K562 (cell line): Measurements from ENCODE around the gene PRTN3. TPM values are rescaled to one million over a fixed set of nuclear protein-coding genes. Genes with fewer than 3 reads are reported as not detected.
A peak's percentile ranks its signal among the peaks of the same experiment; 100 is the strongest.

Experiments used
- ATAC-seq: fragments of 200-7000 bp; cut with Tn5 transposase; 3 replicates; pipeline ENCODE4 v1.9.1; 2020; ENCODE audit warnings: moderate library complexity
- BruUV-seq: library from RNA; stranded (reverse); fragments of 400-500 nt; replicated peaks from 2 replicates; lab custom pipeline; 2021; lab: Mats Ljungman, UMichigan
- CTCF ChIA-PET: fragments of 300-600 bp; formaldehyde crosslinking; extraction: SDS; loops from one replicate; lab custom pipeline; 2021; ENCODE audit warnings: low intra/inter-chr PET ratio; lab: Yijun Ruan, JAX
- POLR2A ChIA-PET: fragments of 300-600, 350-650 bp; sonication (Branson Sonifier 250); formaldehyde crosslinking; extraction: SDS; loops from one replicate; lab custom pipeline; 2021; ENCODE audit warnings: antibody characterized with exemption, inconsistent platforms; lab: Yijun Ruan, JAX
- DNase-seq, 4 experiments: peaks; one replicate each; pipeline versions ENCODE4 v3.0.0 to v3.0.0-alpha.2; 2011 to 2018; ENCODE audit warnings: low spot score in 3 of 4, mixed read lengths in 3 of 4; ENCODE audit errors: extremely low read depth in 1 of 4
- FAIRE-seq: peaks from 2 replicates; lab custom pipeline; 2011; peaks lifted over from hg19 to GRCh38; lab: Jason Lieb, UNC
- H2AFZ ChIP-seq: 2 replicates; pipeline ENCODE4 v1.6.0; 2011; ENCODE audit warnings: low read depth, low read length, control low read depth, inconsistent platforms
- H3K27ac ChIP-seq: fragments of 200-600 bp; 3 replicates; pipeline ENCODE4 v1.8.0; 2011; ENCODE audit warnings: low read depth, mild to moderate bottlenecking, control low read depth, inconsistent platforms, low read length, moderate library complexity, mixed read lengths; ENCODE audit errors: extremely low read depth
- H3K27me3 ChIP-seq, 2 experiments: fragments of 300-600 bp in 1 of 2; 2 replicates in 1 of 2; 3 replicates in 1 of 2; pipeline versions ENCODE4 v1.6.0 to v1.8.0; 2011; ENCODE audit warnings: inconsistent platforms in 2 of 2, low read length in 2 of 2, mild to moderate bottlenecking in 1 of 2, mixed read lengths in 1 of 2, moderate library complexity in 1 of 2; ENCODE audit not compliant: control insufficient read depth in 2 of 2, insufficient read depth in 2 of 2
- H3K36me3 ChIP-seq: fragments of 300-600 bp; 3 replicates; pipeline ENCODE4 v1.8.0; 2011; ENCODE audit warnings: mild to moderate bottlenecking, low read length, inconsistent platforms; ENCODE audit not compliant: control insufficient read depth, insufficient read depth
- H3K4me1 ChIP-seq, 2 experiments: fragments of 200-600 bp in 1 of 2; replicated peaks in 1 of 2; 2 replicates in 1 of 2; 3 replicates in 1 of 2; pipeline versions ENCODE4 v1.5.1 to v1.8.0; 2011; ENCODE audit warnings: inconsistent platforms in 2 of 2, low read length in 2 of 2, mild to moderate bottlenecking in 1 of 2, mixed read lengths in 1 of 2, moderate library complexity in 1 of 2; ENCODE audit not compliant: control insufficient read depth in 2 of 2, insufficient read depth in 2 of 2
- H3K4me2 ChIP-seq: 2 replicates; pipeline ENCODE4 v1.6.1; 2011; ENCODE audit warnings: low read length, control low read depth, inconsistent platforms, mixed read lengths; ENCODE audit not compliant: insufficient read depth
- H3K4me3 ChIP-seq: fragments of 200-600 bp; sonication (generic), shearing (Covaris generic); 2 replicates; pipeline ENCODE4 v1.5.1; 2016; ENCODE audit warnings: control low read depth, inconsistent platforms
- H3K79me2 ChIP-seq: fragments of 200-600 bp; 3 replicates; pipeline ENCODE4 v1.8.0; 2011; ENCODE audit warnings: low read length, inconsistent platforms; ENCODE audit not compliant: control insufficient read depth, insufficient read depth
- H3K9ac ChIP-seq, 2 experiments: 2 replicates each; pipeline versions ENCODE4 v1.6.0 to v1.6.1; 2011; ENCODE audit warnings: low read depth in 2 of 2, low read length in 2 of 2, control low read depth in 1 of 2, inconsistent platforms in 1 of 2, mild to moderate bottlenecking in 1 of 2, mixed read lengths in 1 of 2; ENCODE audit not compliant: insufficient read depth in 1 of 2
- H3K9me1 ChIP-seq: one replicate; pipeline ENCODE4 v1.6.0; 2011; ENCODE audit warnings: inconsistent platforms, mild to moderate bottlenecking, low read length, moderate library complexity; ENCODE audit not compliant: control insufficient read depth, insufficient read depth
- H3K9me3 ChIP-seq: replicated peaks from 2 replicates; pipeline ENCODE4 v1.5.1; 2011; ENCODE audit warnings: low read depth, low read length, inconsistent platforms; ENCODE audit not compliant: control insufficient read depth, insufficient read depth
- H4K20me1 ChIP-seq: replicated peaks from 2 replicates; pipeline ENCODE4 v1.6.1; 2011; ENCODE audit warnings: low read length, inconsistent platforms, mixed read lengths; ENCODE audit not compliant: control insufficient read depth, insufficient read depth
- GTF2A2 ChIP-seq: IDR thresholded peaks from 2 replicates; pipeline ENCODE4 v1.6.1; 2016; ENCODE audit warnings: mild to moderate bottlenecking, missing genetic modification characterization, missing compliant biosample characterization
- PCBP1 ChIP-seq: fragments of 200-400 bp; formaldehyde crosslinking; IDR thresholded peaks from 2 replicates; pipeline ENCODE4 v1.6.1; 2018; ENCODE audit warnings: mild to moderate bottlenecking, low read depth, low read length; ENCODE audit not compliant: poor library complexity, severe bottlenecking
- POLR2G ChIP-seq: fragments of 200-400 bp; formaldehyde crosslinking; IDR thresholded peaks from 2 replicates; pipeline ENCODE4 v1.6.1; 2017; ENCODE audit warnings: low read depth, mild to moderate bottlenecking, antibody characterized with exemption, low read length, moderate library complexity
- RBFOX2 ChIP-seq: fragments of 200-400 bp; formaldehyde crosslinking; IDR thresholded peaks from 2 replicates; pipeline ENCODE4 v1.6.1; 2017; ENCODE audit warnings: low read depth, mild to moderate bottlenecking, low read length, moderate library complexity
- WGBS: fragments of 100-300 bp; shearing (Covaris generic); methylation state at CpG from one replicate; pipeline ENCODE4 v1.1.6; 2016; ENCODE audit warnings: low coverage, mixed read lengths; ENCODE audit not compliant: insufficient coverage; ENCODE audit errors: missing lambda C conversion rate; 5-methylcytosine and 5-hydroxymethylcytosine counted together
- in situ Hi-C: fragments of 300-500 bp; cut with MboI; formaldehyde crosslinking; loops from 4 replicates; pipeline ENCODE4 v1.15.0; 2018; ENCODE audit warnings: inconsistent platforms, mixed read lengths
- intact Hi-C: fragments of 100-400 bp; cut with micrococcal nuclease; formaldehyde crosslinking; loops from 2 replicates; pipeline ENCODE4 v1.14.2; 2022
- polyA plus RNA-seq, 8 experiments: library from polyadenylated mRNA; depleted of rRNA in 4 of 8; stranded (reverse) in 5 of 8; unstranded in 3 of 8; fragments of >200 nt; fragmentation: Nextera tagmentation in 2 of 8; fragmentation: Illumina TruSeq in 1 of 8; extraction: Ambion mirVana in 2 of 8; extraction: Trizol in 1 of 8; gene quantifications; 2 replicates each; pipeline versions ENCODE4 v1.2.1 to v1.2.3, GENCODE V29; 2011 to 2014; ENCODE audit warnings: inconsistent platforms in 1 of 8, missing spikeins in 1 of 8
- total RNA-seq, 7 experiments: library from RNA; depleted of rRNA in 6 of 7; stranded (reverse); fragments of >200 nt in 6 of 7; fragmentation: Illumina TruSeq in 2 of 7; extraction: Trizol in 2 of 7; gene quantifications; 2 replicates each; pipeline versions ENCODE4 v1.2.1 to v1.2.3, GENCODE V29; 2011 to 2021; ENCODE audit warnings: low replicate concordance in 1 of 7
- TF ChIP-seq, protein P1 (sequence below): IDR thresholded peaks from 2 replicates; pipeline ENCODE4 v1.6.1; 2011; ENCODE audit not compliant: insufficient read length; ENCODE audit errors: extremely low read depth
- TF ChIP-seq, protein P2 (sequence below): fragments of 450-650 bp; IDR thresholded peaks from 2 replicates; pipeline ENCODE4 v1.7.1; 2018; ENCODE audit warnings: mild to moderate bottlenecking, low read depth; ENCODE audit not compliant: partially characterized antibody

PRTN3 gene
- total and polyA plus RNA-seq, 9 of the 15 experiments (the other 6 are each of a cell fraction or from before 2014, with no cell fraction given) = 0.14 to 0.86 (median 0.43) TPM; not detected in 3

DNA sequence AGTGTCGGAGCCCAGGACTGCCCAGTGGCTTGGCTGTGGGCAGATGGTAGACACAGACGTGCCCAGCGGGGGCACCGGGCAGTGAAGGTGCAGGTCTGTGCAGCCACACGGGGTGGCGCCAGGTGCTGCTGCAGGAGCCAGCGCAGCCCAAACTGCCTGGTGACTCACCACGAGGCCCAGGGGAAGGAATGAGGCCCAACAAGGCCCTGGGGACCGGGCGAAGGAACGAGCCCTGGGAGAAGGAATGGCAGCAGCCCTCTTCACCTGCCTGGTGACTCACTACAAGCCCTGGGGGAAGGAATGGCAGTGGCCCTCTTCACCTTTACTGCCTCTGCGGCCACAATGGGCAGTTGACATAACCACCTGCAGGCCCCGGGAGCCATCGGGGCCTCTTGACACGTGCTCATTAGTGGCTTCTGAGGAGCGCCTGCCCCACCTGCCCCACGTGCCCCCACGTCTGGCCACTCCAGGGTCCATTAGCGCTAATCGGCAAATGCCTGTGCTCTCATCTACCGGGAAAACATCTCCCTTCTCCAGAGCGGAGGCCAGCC, 42.9 kb downstream of the PRTN3 start:
- TF ChIP-seq, protein P1, sequence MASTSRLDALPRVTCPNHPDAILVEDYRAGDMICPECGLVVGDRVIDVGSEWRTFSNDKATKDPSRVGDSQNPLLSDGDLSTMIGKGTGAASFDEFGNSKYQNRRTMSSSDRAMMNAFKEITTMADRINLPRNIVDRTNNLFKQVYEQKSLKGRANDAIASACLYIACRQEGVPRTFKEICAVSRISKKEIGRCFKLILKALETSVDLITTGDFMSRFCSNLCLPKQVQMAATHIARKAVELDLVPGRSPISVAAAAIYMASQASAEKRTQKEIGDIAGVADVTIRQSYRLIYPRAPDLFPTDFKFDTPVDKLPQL = no peak
- TF ChIP-seq POLR2G = peak; percentile 8
- no peak for DNase-seq
- Histone ChIP-seq H3K9me3 (no peaks in the 10 kb centered on the region), H3K27me3 (no peaks in the 10 kb centered on the region), H3K4me2 (no peak overlapping the region), H4K20me1 (no peaks in the 10 kb centered on the region; the same call in 1 of the 2 replicates), H3K9ac (no peak overlapping the region; a peak in 1 of 4 replicates), H2AFZ (no peak overlapping the region), H3K27ac (no peak overlapping the region), H3K4me1 (peaks cover 4 to 58% of the 10 kb centered on the region in 2 experiments; a peak in 4 of 5 replicates), H3K4me3 (no peak overlapping the region), H3K36me3 (peaks cover 76% of the 10 kb centered on the region), H3K9me1 (no peaks in the 10 kb centered on the region), H3K79me2 (peaks cover 12% of the 10 kb centered on the region)
- no TSS peak for BruUV-seq
- in situ Hi-C loops (no loop called here), intact Hi-C loops (no loop called here)
- WGBS = 96% methylated on average over 11 of the region's 22 CpGs
- ATAC-seq = no peak
- no peak for FAIRE-seq
- CTCF ChIA-PET = no interaction called here
- POLR2A ChIA-PET = interaction anchor here (0.5 kb wide), 1 partner anchor 9 kb away, joined by 3 read pairs; no protein-coding TSS in a partner anchor

DNA sequence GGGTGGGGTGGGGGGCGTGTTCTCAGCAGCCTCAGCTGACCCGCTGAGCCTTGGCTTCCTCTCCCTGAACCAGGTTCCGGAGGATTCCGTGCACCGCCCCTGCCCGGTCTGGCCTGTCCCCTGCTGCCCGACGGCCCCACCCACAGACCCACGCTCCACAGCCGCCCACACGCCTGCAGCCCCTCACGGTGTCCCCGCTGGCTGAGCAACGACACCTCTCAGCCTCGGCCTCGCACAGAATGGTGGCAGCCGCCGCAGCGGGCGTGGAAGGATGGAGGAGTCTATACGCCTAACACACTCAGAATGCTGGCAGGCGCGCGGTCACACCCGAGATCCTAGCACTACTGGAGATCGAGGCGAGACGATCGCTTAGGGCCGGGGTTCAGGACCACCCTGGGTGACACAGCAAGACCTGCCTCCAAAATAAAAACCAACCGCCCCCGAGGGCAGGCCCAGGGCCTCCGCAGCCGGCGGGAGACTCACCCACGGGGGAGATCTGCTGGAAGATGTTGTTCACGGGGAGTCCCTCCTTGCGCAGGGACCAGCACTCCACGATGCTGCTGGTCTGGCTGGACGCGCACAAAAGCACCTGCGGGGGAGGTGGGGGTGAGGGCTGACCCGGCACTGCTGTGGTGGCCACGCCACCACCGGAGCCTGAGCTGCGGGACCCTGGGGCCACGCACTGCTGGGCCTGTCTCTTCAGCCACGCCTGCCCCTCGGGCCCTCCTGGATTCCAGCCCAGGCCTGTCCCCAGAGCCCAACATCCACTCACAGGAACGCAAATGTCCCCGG, 43.8 kb downstream of the PRTN3 start:
- TF ChIP-seq PCBP1 (no peak), GTF2A2 (no peak), RBFOX2 (peak; percentile 47; the same call in 1 of the 2 replicates), POLR2G (peak; percentile 67)
- TF ChIP-seq, protein P2, sequence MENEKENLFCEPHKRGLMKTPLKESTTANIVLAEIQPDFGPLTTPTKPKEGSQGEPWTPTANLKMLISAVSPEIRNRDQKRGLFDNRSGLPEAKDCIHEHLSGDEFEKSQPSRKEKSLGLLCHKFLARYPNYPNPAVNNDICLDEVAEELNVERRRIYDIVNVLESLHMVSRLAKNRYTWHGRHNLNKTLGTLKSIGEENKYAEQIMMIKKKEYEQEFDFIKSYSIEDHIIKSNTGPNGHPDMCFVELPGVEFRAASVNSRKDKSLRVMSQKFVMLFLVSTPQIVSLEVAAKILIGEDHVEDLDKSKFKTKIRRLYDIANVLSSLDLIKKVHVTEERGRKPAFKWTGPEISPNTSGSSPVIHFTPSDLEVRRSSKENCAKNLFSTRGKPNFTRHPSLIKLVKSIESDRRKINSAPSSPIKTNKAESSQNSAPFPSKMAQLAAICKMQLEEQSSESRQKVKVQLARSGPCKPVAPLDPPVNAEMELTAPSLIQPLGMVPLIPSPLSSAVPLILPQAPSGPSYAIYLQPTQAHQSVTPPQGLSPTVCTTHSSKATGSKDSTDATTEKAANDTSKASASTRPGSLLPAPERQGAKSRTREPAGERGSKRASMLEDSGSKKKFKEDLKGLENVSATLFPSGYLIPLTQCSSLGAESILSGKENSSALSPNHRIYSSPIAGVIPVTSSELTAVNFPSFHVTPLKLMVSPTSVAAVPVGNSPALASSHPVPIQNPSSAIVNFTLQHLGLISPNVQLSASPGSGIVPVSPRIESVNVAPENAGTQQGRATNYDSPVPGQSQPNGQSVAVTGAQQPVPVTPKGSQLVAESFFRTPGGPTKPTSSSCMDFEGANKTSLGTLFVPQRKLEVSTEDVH = no peak
- Histone ChIP-seq H3K36me3 (peaks cover 81% of the 10 kb centered on the region), H3K27ac (no peak overlapping the region), H3K9ac (no peak overlapping the region; a peak in 1 of 4 replicates), H3K9me1 (no peaks in the 10 kb centered on the region), H2AFZ (no peak overlapping the region), H3K27me3 (no peaks in the 10 kb centered on the region), H3K9me3 (no peaks in the 10 kb centered on the region), H4K20me1 (no peaks in the 10 kb centered on the region; the same call in none of the 2 replicates), H3K79me2 (peaks cover 15% of the 10 kb centered on the region), H3K4me2 (no peak overlapping the region), H3K4me3 (no peak overlapping the region), H3K4me1 (peaks cover 5 to 67% of the 10 kb centered on the region in 2 experiments; a peak in 4 of 5 replicates)
- ATAC-seq (no peak), DNase-seq (no peak), FAIRE-seq (no peak)
- no TSS peak for BruUV-seq
- CTCF ChIA-PET = no interaction called here
- 96% methylated on average over 34 of the region's 51 CpGs for WGBS
- intact Hi-C loops (no loop called here), in situ Hi-C loops (no loop called here)
- POLR2A ChIA-PET = no interaction called here
